GM23338 (cell line): ENCODE measurements around the gene APOB. TPM values are rescaled to one million over a fixed set of nuclear protein-coding genes. Genes with fewer than 3 reads are reported as not detected.

Source experiments
- ATAC-seq: fragments of 200-7000 bp; cut with Tn5 transposase; 3 replicates; pipeline ENCODE4 v1.9.1; 2020
- DNase-seq: peaks from one replicate; pipeline ENCODE4 v3.0.0-alpha.2; 2015; ENCODE audit warnings: low spot score
- H2AFZ ChIP-seq: fragments of 200-600 bp; sonication (generic); 2 replicates; pipeline ENCODE4 v1.8.0; 2016; ENCODE audit warnings: antibody characterized with exemption, mild to moderate bottlenecking, moderate library complexity
- H3F3A ChIP-seq: fragments of 200-600 bp; sonication (generic); replicated peaks from 2 replicates; pipeline ENCODE4 v1.8.0; 2017; ENCODE audit warnings: antibody characterized with exemption, mixed run types, low read depth
- H3K27ac ChIP-seq: fragments of 200-600 bp; sonication (generic); 2 replicates; pipeline ENCODE4 v1.6.1; 2016; ENCODE audit warnings: low read depth
- H3K27me3 ChIP-seq: fragments of 200-600 bp; sonication (generic); 2 replicates; pipeline ENCODE4 v1.8.0; 2016; ENCODE audit warnings: mild to moderate bottlenecking, mixed run types, moderate library complexity; ENCODE audit not compliant: insufficient read depth
- H3K36me3 ChIP-seq: fragments of 200-600 bp; sonication (generic); 2 replicates; pipeline ENCODE4 v1.8.0; 2016; ENCODE audit warnings: mild to moderate bottlenecking; ENCODE audit not compliant: insufficient read depth
- H3K4me1 ChIP-seq: fragments of 200-600 bp; sonication (generic); 2 replicates; pipeline ENCODE4 v1.8.0; 2016; ENCODE audit warnings: mild to moderate bottlenecking, moderate library complexity; ENCODE audit not compliant: insufficient read depth
- H3K4me2 ChIP-seq: fragments of 200-600 bp; sonication (generic); 2 replicates; pipeline ENCODE4 v1.7.1; 2017; ENCODE audit warnings: mixed run types
- H3K4me3 ChIP-seq: fragments of 200-600 bp; sonication (generic); 2 replicates; pipeline ENCODE4 v1.6.1; 2016; ENCODE audit warnings: mixed run types
- H3K79me2 ChIP-seq: fragments of 200-600 bp; sonication (generic); replicated peaks from 2 replicates; pipeline ENCODE4 v1.8.0; 2017; ENCODE audit warnings: mild to moderate bottlenecking; ENCODE audit not compliant: insufficient read depth
- H3K9me2 ChIP-seq: fragments of 200-600 bp; sonication (generic); 2 replicates; pipeline ENCODE4 v1.8.0; 2017; ENCODE audit not compliant: insufficient read depth
- H4K20me1 ChIP-seq: fragments of 200-600 bp; sonication (generic); replicated peaks from 2 replicates; pipeline ENCODE4 v1.8.0; 2017; ENCODE audit warnings: mild to moderate bottlenecking; ENCODE audit not compliant: insufficient read depth
- H3K27ac Mint-ChIP-seq: 2 replicates; pipeline ENCODE4 v1.8.0; 2020; ENCODE audit warnings: inconsistent platforms, mild to moderate bottlenecking, moderate library complexity, mixed read lengths
- H3K27me3 Mint-ChIP-seq: 3 replicates; pipeline ENCODE4 v1.8.0; 2022; ENCODE audit warnings: low read depth, mild to moderate bottlenecking, moderate library complexity, mixed read lengths, inconsistent platforms; ENCODE audit not compliant: insufficient read depth, poor library complexity
- H3K36me3 Mint-ChIP-seq: 3 replicates; pipeline ENCODE4 v1.8.0; 2021; ENCODE audit warnings: low read depth, mild to moderate bottlenecking, inconsistent platforms, moderate library complexity, mixed read lengths
- H3K4me1 Mint-ChIP-seq: 3 replicates; pipeline ENCODE4 v1.8.0; 2020; ENCODE audit warnings: mild to moderate bottlenecking, inconsistent platforms, mixed read lengths
- H3K4me3 Mint-ChIP-seq: 3 replicates; pipeline ENCODE4 v1.8.0; 2021; ENCODE audit warnings: moderate library complexity, mild to moderate bottlenecking, inconsistent platforms, mixed read lengths
- H3K9me3 Mint-ChIP-seq: 3 replicates; pipeline ENCODE4 v1.8.0; 2020; ENCODE audit warnings: moderate library complexity, mild to moderate bottlenecking, inconsistent platforms, mixed read lengths
- CREB1 ChIP-seq: fragments of 250-450 bp; sonication (Bioruptor Pico); IDR thresholded peaks from 2 replicates; pipeline ENCODE4 v1.5.0; 2020; ENCODE audit warnings: low read depth, mild to moderate bottlenecking, moderate library complexity
- ETS1 ChIP-seq: IDR thresholded peaks from 2 replicates; pipeline ENCODE4 v1.6.1; 2016; ENCODE audit warnings: antibody characterized with exemption
- EZH2 ChIP-seq: fragments of 200-600 bp; sonication (generic); IDR thresholded peaks from one replicate; pipeline ENCODE4 v1.8.0; 2017; ENCODE audit warnings: antibody characterized with exemption, mild to moderate bottlenecking, low read depth; ENCODE audit not compliant: unreplicated experiment
- EZH2phosphoT487 ChIP-seq: fragments of 200-600 bp; sonication (generic); IDR thresholded peaks from one replicate; pipeline ENCODE4 v1.8.1; 2018; ENCODE audit warnings: antibody characterized with exemption; ENCODE audit not compliant: unreplicated experiment
- JUNB ChIP-seq: IDR thresholded peaks from one replicate; pipeline ENCODE4 v1.6.1; 2016; ENCODE audit warnings: antibody characterized with exemption; ENCODE audit not compliant: unreplicated experiment
- NANOG ChIP-seq: IDR thresholded peaks from 2 replicates; pipeline ENCODE4 v1.6.1; 2016; ENCODE audit warnings: antibody characterized with exemption, borderline replicate concordance
- POLR2AphosphoS5 ChIP-seq: IDR thresholded peaks from 2 replicates; pipeline ENCODE4 v1.6.1; 2016; ENCODE audit warnings: antibody characterized with exemption, low read depth
- REST ChIP-seq: IDR thresholded peaks from one replicate; pipeline ENCODE4 v1.6.1; 2018; ENCODE audit warnings: antibody characterized with exemption; ENCODE audit not compliant: unreplicated experiment
- STAT1 ChIP-seq: IDR thresholded peaks from one replicate; pipeline ENCODE4 v1.6.1; 2016; ENCODE audit warnings: antibody characterized with exemption; ENCODE audit not compliant: unreplicated experiment
- ZNF114 ChIP-seq: fragments of 250-450 bp; sonication (Bioruptor Pico); IDR thresholded peaks from 2 replicates; pipeline ENCODE4 v1.5.0; 2020; ENCODE audit warnings: mild to moderate bottlenecking, moderate library complexity
- ZNF331 ChIP-seq: fragments of 250-450 bp; sonication (Bioruptor Pico); IDR thresholded peaks from 2 replicates; pipeline ENCODE4 v1.5.0; 2020; ENCODE audit warnings: low read depth, mild to moderate bottlenecking, moderate library complexity
- polyA plus RNA-seq: library from polyadenylated mRNA; unstranded; fragments of >200 nt; fragmentation: Nextera tagmentation; extraction: Ambion mirVana; gene quantifications from 2 replicates; pipeline ENCODE4 v1.2.1, GENCODE V29; 2016
- total RNA-seq: library from RNA; depleted of rRNA; stranded (reverse); fragments of >200 nt; shearing (Covaris generic); gene quantifications from 2 replicates; pipeline ENCODE4 v1.2.3, GENCODE V29; 2014
- TF ChIP-seq, protein P1 (sequence below), 2 experiments: fragments of 200-600 bp in 1 of 2; sonication (generic) in 1 of 2; conservative IDR thresholded peaks; 2 replicates each; pipeline versions ENCODE4 v1.5.1 to v1.6.1; 2016 to 2017; ENCODE audit warnings: antibody characterized with exemption in 2 of 2, low read depth in 2 of 2, mild to moderate bottlenecking in 2 of 2, moderate library complexity in 1 of 2
- TF ChIP-seq, protein P2 (sequence below): fragments of 250-450 bp; sonication (Bioruptor Pico); IDR thresholded peaks from 2 replicates; pipeline ENCODE4 v1.5.0; 2020; ENCODE audit warnings: mild to moderate bottlenecking, moderate library complexity

Gene APOB
- total and polyA plus RNA-seq, 2 experiments from 2014 or later = 0.08 to 0.56 TPM

GRCh38 chr2:21014364-21015280 lies 29.3 kb downstream of the APOB start:
- no peaks in the 10 kb centered on the region for H3K36me3 ChIP-seq
- H3F3A ChIP-seq = no peaks in the 10 kb centered on the region
- DNase-seq (no peak), ATAC-seq (no peak)
- no peak overlapping the region for H3K27ac ChIP-seq
- Mint-ChIP-seq H3K27me3 (no peaks in the 10 kb centered on the region), H3K9me3 (no peaks in the 10 kb centered on the region; the same call in 1 of the 3 replicates), H3K27ac (no peak overlapping the region), H3K4me3 (no peak overlapping the region), H3K36me3 (no peaks in the 10 kb centered on the region), H3K4me1 (no peaks in the 10 kb centered on the region)
- no peaks in the 10 kb centered on the region for H3K4me1 ChIP-seq
- H3K4me3 ChIP-seq = no peak overlapping the region
- H3K4me2 ChIP-seq = no peak overlapping the region
- H3K27me3 ChIP-seq = no peaks in the 10 kb centered on the region
- TF ChIP-seq CREB1 (CRISPR knock-in tag) = no peak
- no peak for TF ChIP-seq EZH2
- no peak for TF ChIP-seq NANOG
- TF ChIP-seq REST = no peak
- TF ChIP-seq JUNB = no peak
- no peak for TF ChIP-seq ETS1
- TF ChIP-seq ZNF114 = no peak
- TF ChIP-seq ZNF331 (CRISPR knock-in tag) = no peak
- TF ChIP-seq, protein P1, sequence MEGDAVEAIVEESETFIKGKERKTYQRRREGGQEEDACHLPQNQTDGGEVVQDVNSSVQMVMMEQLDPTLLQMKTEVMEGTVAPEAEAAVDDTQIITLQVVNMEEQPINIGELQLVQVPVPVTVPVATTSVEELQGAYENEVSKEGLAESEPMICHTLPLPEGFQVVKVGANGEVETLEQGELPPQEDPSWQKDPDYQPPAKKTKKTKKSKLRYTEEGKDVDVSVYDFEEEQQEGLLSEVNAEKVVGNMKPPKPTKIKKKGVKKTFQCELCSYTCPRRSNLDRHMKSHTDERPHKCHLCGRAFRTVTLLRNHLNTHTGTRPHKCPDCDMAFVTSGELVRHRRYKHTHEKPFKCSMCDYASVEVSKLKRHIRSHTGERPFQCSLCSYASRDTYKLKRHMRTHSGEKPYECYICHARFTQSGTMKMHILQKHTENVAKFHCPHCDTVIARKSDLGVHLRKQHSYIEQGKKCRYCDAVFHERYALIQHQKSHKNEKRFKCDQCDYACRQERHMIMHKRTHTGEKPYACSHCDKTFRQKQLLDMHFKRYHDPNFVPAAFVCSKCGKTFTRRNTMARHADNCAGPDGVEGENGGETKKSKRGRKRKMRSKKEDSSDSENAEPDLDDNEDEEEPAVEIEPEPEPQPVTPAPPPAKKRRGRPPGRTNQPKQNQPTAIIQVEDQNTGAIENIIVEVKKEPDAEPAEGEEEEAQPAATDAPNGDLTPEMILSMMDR (conservative IDR thresholded peaks at IDR 0.05; ENCODE audit: low read depth in 2 of 2) = no peak
- TF ChIP-seq, protein P2, sequence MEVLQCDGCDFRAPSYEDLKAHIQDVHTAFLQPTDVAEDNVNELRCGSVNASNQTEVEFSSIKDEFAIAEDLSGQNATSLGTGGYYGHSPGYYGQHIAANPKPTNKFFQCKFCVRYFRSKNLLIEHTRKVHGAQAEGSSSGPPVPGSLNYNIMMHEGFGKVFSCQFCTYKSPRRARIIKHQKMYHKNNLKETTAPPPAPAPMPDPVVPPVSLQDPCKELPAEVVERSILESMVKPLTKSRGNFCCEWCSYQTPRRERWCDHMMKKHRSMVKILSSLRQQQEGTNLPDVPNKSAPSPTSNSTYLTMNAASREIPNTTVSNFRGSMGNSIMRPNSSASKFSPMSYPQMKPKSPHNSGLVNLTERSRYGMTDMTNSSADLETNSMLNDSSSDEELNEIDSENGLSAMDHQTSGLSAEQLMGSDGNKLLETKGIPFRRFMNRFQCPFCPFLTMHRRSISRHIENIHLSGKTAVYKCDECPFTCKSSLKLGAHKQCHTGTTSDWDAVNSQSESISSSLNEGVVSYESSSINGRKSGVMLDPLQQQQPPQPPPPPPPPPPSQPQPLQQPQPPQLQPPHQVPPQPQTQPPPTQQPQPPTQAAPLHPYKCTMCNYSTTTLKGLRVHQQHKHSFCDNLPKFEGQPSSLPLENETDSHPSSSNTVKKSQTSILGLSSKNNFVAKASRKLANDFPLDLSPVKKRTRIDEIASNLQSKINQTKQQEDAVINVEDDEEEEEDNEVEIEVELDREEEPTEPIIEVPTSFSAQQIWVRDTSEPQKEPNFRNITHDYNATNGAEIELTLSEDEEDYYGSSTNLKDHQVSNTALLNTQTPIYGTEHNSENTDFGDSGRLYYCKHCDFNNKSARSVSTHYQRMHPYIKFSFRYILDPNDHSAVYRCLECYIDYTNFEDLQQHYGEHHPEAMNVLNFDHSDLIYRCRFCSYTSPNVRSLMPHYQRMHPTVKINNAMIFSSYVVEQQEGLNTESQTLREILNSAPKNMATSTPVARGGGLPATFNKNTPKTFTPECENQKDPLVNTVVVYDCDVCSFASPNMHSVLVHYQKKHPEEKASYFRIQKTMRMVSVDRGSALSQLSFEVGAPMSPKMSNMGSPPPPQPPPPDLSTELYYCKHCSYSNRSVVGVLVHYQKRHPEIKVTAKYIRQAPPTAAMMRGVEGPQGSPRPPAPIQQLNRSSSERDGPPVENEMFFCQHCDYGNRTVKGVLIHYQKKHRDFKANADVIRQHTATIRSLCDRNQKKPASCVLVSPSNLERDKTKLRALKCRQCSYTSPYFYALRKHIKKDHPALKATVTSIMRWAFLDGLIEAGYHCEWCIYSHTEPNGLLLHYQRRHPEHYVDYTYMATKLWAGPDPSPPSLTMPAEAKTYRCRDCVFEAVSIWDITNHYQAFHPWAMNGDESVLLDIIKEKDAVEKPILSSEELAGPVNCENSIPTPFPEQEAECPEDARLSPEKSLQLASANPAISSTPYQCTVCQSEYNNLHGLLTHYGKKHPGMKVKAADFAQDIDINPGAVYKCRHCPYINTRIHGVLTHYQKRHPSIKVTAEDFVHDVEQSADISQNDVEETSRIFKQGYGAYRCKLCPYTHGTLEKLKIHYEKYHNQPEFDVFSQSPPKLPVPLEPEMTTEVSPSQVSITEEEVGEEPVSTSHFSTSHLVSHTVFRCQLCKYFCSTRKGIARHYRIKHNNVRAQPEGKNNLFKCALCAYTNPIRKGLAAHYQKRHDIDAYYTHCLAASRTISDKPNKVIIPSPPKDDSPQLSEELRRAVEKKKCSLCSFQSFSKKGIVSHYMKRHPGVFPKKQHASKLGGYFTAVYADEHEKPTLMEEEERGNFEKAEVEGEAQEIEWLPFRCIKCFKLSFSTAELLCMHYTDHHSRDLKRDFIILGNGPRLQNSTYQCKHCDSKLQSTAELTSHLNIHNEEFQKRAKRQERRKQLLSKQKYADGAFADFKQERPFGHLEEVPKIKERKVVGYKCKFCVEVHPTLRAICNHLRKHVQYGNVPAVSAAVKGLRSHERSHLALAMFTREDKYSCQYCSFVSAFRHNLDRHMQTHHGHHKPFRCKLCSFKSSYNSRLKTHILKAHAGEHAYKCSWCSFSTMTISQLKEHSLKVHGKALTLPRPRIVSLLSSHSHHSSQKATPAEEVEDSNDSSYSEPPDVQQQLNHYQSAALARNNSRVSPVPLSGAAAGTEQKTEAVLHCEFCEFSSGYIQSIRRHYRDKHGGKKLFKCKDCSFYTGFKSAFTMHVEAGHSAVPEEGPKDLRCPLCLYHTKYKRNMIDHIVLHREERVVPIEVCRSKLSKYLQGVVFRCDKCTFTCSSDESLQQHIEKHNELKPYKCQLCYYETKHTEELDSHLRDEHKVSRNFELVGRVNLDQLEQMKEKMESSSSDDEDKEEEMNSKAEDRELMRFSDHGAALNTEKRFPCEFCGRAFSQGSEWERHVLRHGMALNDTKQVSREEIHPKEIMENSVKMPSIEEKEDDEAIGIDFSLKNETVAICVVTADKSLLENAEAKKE (CRISPR knock-in tag) = no peak
- TF ChIP-seq POLR2AphosphoS5 = no peak
- TF ChIP-seq EZH2phosphoT487 = no peak
- no peak for TF ChIP-seq STAT1
- H3K9me2 ChIP-seq = no peaks in the 10 kb centered on the region; the same call in none of the 2 replicates
- H4K20me1 ChIP-seq = no peaks in the 10 kb centered on the region
- H3K79me2 ChIP-seq = no peaks in the 10 kb centered on the region
- no peak overlapping the region for H2AFZ ChIP-seq
